CD4-positive, alpha-beta T cell treated with Interleukin-2 at 100 ng/mL for 4 hours (primary cell): ENCODE results near the gene TMEM150A.
"Not testable (repeated sequence)": the region's sequence is repeated elsewhere in the genome, so short reads cannot be mapped to it uniquely, and the experiment has no call there.

Experiments
- DNase-seq: peaks from one replicate; pipeline ENCODE4 v3.0.0-alpha.2; 2020; ENCODE audit warnings: low spot score

Gene TMEM150A

GRCh38 chr2:85602476-85603234 lies at the start of gene TMEM150A:
Gene TMEM150A, minus strand, starts transcription at chr2:85602698. Its CDS starts 750 bp downstream, at chr2:85601948.
- peak; percentile 90 for DNase-seq

- DNase-seq, result no peak
These were observed 49.6 kb upstream of the TMEM150A start for GRCh38 chr2:85652056-85652455.

- no peak for DNase-seq
These were observed 48.6 kb upstream of the TMEM150A start for GRCh38 chr2:85651097-85651496.

GRCh38 chr2:85650456-85650855 lies 48.0 kb upstream of the TMEM150A start:
- DNase-seq, result no peak

GRCh38 chr2:85649201-85650190 lies 47.0 kb upstream of the TMEM150A start:
- no peak for DNase-seq

GRCh38 chr2:85648619-85649018 lies 46.1 kb upstream of the TMEM150A start:
- DNase-seq, result peak; percentile 19

- DNase-seq, result no peak
These were observed 45.5 kb upstream of the TMEM150A start for GRCh38 chr2:85647823-85648526.

- DNase-seq, result no peak
These were observed 43.7 kb upstream of the TMEM150A start for GRCh38 chr2:85646166-85646565.

GRCh38 chr2:85644909-85645308 lies 42.4 kb upstream of the TMEM150A start:
- DNase-seq, result no peak

- peak; percentile 15 for DNase-seq
These were observed 40.2 kb upstream of the TMEM150A start for GRCh38 chr2:85642725-85643124.

GRCh38 chr2:85635636-85636035 lies 33.1 kb upstream of the TMEM150A start:
- no peak for DNase-seq

- no peak for DNase-seq
These were observed 32.5 kb upstream of the TMEM150A start for GRCh38 chr2:85635011-85635410.

GRCh38 chr2:85631316-85631715 lies 28.8 kb upstream of the TMEM150A start:
- DNase-seq, result no peak

GRCh38 chr2:85628658-85629057 lies 26.2 kb upstream of the TMEM150A start:
- DNase-seq, result peak; percentile 25

GRCh38 chr2:85623991-85624390 lies 21.5 kb upstream of the TMEM150A start:
- no peak for DNase-seq

- DNase-seq, result no peak
These were observed 18.8 kb upstream of the TMEM150A start for GRCh38 chr2:85621338-85621737.

- DNase-seq, result no peak
These were observed 17.1 kb upstream of the TMEM150A start for GRCh38 chr2:85619617-85620016.

- DNase-seq, result not testable (repeated sequence)
These were observed 15.2 kb upstream of the TMEM150A start for GRCh38 chr2:85617723-85618122.

GRCh38 chr2:85615413-85615728 lies 12.9 kb upstream of the TMEM150A start:
- DNase-seq, result no peak

- DNase-seq, result not testable (repeated sequence)
These were observed 12.3 kb upstream of the TMEM150A start for GRCh38 chr2:85614757-85615156.

- DNase-seq, result no peak
These were observed 11.4 kb upstream of the TMEM150A start for GRCh38 chr2:85613717-85614515.
